ENCODE measurements around the gene AKT3. TPM values are rescaled to one million over a fixed set of nuclear protein-coding genes. Genes with fewer than 3 reads are reported as not detected.

AKT3 gene
- total RNA-seq, 1 experiment from 2014 or later = 18.7 TPM

DNA sequence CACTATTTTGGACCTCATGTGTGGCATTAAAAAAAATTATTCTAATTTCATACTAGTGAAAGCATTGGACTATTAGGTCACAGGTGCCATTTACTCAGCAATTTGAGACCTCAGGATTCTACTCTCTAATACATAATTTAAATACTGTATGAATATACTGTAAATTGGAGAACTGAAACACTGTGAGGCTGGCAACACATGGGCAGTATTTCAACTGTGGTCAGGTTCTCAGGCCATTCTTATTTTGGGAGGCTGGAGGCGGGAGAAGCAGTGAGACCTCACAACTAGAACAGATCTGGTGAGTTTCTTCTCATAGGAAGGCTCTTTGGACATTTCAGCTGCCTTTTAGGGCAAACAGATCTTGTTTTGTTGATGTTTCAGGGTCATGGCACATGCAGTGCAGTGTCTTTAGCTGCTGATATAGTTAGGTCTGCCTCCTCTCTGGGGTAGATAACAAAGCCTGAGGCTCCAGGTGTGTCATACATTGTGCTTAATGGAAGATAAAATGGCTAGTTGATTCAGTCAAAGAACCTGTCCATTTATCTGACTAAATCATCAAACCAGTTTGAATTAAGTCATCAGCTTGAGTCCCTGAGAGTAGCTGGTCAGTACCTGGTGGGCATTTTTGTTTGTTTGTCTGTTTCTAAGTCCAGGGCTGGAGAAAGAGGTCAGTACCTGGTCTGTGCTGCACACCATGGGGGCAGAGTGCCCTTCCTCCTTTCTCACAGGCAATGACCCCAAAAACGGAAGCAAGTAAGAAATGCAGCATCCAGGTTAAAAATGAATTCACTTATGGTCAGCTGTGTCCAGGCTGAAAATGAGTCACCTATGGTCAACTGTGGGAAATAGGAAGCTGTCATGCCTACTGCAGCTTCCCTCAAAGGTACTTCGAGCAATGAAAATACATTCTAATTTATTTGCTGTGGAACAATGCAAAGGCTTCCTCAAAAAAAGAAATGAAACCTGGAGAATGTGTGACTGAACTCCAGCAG is 378.0 kb downstream of the AKT3 start:
- H3F3A ChIP-seq (ENCODE audit: low read length, unreplicated experiment) = no peaks in the 10 kb centered on the region
- TF ChIP-seq EZH2 (IDR thresholded peaks at IDR 0.05; ENCODE audit: low read length, unreplicated experiment) = no peak
- TF ChIP-seq EZH2phosphoT487 (IDR thresholded peaks at IDR 0.05; ENCODE audit: borderline replicate concordance, low read length) = no peak
- TF ChIP-seq, protein P1, sequence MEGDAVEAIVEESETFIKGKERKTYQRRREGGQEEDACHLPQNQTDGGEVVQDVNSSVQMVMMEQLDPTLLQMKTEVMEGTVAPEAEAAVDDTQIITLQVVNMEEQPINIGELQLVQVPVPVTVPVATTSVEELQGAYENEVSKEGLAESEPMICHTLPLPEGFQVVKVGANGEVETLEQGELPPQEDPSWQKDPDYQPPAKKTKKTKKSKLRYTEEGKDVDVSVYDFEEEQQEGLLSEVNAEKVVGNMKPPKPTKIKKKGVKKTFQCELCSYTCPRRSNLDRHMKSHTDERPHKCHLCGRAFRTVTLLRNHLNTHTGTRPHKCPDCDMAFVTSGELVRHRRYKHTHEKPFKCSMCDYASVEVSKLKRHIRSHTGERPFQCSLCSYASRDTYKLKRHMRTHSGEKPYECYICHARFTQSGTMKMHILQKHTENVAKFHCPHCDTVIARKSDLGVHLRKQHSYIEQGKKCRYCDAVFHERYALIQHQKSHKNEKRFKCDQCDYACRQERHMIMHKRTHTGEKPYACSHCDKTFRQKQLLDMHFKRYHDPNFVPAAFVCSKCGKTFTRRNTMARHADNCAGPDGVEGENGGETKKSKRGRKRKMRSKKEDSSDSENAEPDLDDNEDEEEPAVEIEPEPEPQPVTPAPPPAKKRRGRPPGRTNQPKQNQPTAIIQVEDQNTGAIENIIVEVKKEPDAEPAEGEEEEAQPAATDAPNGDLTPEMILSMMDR (conservative IDR thresholded peaks at IDR 0.05; ENCODE audit: low read depth, low read length) = no peak
- no peaks in the 10 kb centered on the region for H4K20me1 ChIP-seq (ENCODE audit: low read length)
- no peak overlapping the region for H2AFZ ChIP-seq (ENCODE audit: low read length)
- ChIA-PET POLR2A (ENCODE audit: unreplicated experiment) (no interaction called here), CTCF (no interaction called here)
- peak; percentile 46; the same call in 1 of the 2 replicates for ATAC-seq
- H3K4me2 ChIP-seq (ENCODE audit: low read length) = no peak overlapping the region
- no peaks in the 10 kb centered on the region for H3K9me2 ChIP-seq (replicated peaks; ENCODE audit: low read length)
- H3K9me3 ChIP-seq (ENCODE audit: low read length) = no peaks in the 10 kb centered on the region
- H3K4me1 ChIP-seq (ENCODE audit: insufficient read depth, low read length) = no peaks in the 10 kb centered on the region
- no peak overlapping the region for H3K9ac ChIP-seq (ENCODE audit: low read length)
- H3K27ac ChIP-seq (ENCODE audit: low read length) = no peak overlapping the region
- intact Hi-C loops (cut with micrococcal nuclease) = no loop called here
- H3K79me2 ChIP-seq (ENCODE audit: low read length) = no peaks in the 10 kb centered on the region
- no peaks in the 10 kb centered on the region for H3K27me3 ChIP-seq (ENCODE audit: low read length)
- DNase-seq = peak; percentile 27
- H3K4me3 ChIP-seq (ENCODE audit: low read length) = no peak overlapping the region
- BruUV-seq (replicated peaks) = no TSS peak
- no peaks in the 10 kb centered on the region for H3K36me3 ChIP-seq (ENCODE audit: low read depth, low read length)

DNA sequence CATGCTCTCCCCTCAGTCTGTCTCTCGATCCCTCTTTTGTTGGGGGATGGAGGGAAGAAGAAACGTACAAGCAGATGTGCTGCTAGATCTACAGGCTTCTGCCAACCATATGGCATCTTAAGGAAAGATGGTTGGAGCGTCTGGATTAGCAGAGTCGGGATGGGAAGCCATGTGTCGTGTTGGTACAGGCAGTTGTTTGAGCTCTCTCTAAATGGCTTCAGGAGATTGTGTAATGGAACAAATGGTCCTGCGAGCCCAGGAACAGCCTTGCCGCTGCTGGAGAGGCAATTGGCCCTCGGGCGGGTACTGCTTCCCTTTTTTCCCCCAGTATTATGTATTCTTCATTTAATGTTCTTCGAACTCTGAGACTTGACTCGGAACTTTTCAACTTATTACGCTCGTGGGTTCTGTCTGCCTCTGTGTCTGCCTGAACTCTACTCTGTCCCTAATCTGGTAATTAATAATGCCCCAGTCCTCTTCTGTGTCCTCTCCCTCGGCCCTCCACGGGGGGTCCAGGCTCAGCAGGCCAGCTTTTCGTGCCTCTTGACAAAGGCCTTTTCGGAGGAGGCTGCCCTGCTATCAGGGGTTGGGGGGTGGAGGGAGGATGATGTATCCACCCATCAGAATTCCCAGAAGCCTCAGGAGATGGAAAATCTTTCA is 378.9 kb downstream of the AKT3 start:
- POLR2A ChIA-PET (ENCODE audit: unreplicated experiment) = no interaction called here
- TF ChIP-seq, protein P1 (conservative IDR thresholded peaks at IDR 0.05; ENCODE audit: low read depth, low read length) = no peak
- no peak for TF ChIP-seq EZH2phosphoT487 (IDR thresholded peaks at IDR 0.05; ENCODE audit: borderline replicate concordance, low read length)
- no peak for TF ChIP-seq EZH2 (IDR thresholded peaks at IDR 0.05; ENCODE audit: low read length, unreplicated experiment)

More for the DNA sequence above, 378.9 kb downstream of the AKT3 start:
- no peaks in the 10 kb centered on the region for H3K27me3 ChIP-seq (ENCODE audit: low read length)
- H3K9me3 ChIP-seq (ENCODE audit: low read length) = no peaks in the 10 kb centered on the region
- no peak overlapping the region for H2AFZ ChIP-seq (ENCODE audit: low read length)
- ATAC-seq (no peak), DNase-seq (no peak)
- no peak overlapping the region for H3K27ac ChIP-seq (ENCODE audit: low read length)
- intact Hi-C loops (cut with micrococcal nuclease) = no loop called here
- H4K20me1 ChIP-seq (ENCODE audit: low read length) = no peaks in the 10 kb centered on the region
- no peak overlapping the region for H3K4me2 ChIP-seq (ENCODE audit: low read length)
- H3K36me3 ChIP-seq (ENCODE audit: low read depth, low read length) = no peaks in the 10 kb centered on the region
- no peak overlapping the region for H3K9ac ChIP-seq (ENCODE audit: low read length)
- no peaks in the 10 kb centered on the region for H3K9me2 ChIP-seq (replicated peaks; ENCODE audit: low read length)
- no peaks in the 10 kb centered on the region for H3K4me1 ChIP-seq (ENCODE audit: insufficient read depth, low read length)
- BruUV-seq (replicated peaks) = no TSS peak
- no peaks in the 10 kb centered on the region for H3K79me2 ChIP-seq (ENCODE audit: low read length)
- CTCF ChIA-PET = no interaction called here
- no peaks in the 10 kb centered on the region for H3F3A ChIP-seq (ENCODE audit: low read length, unreplicated experiment)
- no peak overlapping the region for H3K4me3 ChIP-seq (ENCODE audit: low read length)
